Measurements from ENCODE around the gene ENTREP1.

DNA sequence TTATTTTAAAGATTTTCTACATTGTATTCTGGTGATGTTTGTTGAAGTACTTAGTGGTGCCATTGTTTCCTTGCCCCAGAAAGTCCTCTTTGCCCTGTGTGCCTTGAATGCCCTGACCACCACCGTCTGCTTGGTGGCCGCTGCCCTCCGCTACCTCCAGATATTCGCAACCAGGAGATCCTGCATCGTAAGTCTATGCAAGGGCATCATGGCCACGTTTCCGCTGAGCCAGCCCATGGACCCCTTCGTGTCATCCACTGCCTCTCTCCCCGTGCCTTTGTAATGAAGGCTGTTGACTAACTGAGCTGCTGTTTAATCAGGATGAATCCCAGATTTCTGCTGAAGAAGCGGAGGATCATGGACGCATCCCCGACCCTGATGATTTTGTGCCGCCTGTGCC, 52.3 kb downstream of the ENTREP1 start:
- TF ChIP-seq ZFP3 (CRISPR knock-in tag; IDR thresholded peaks at IDR 0.05) = no peak
- TF ChIP-seq ZFP30 (CRISPR knock-in tag; IDR thresholded peaks at IDR 0.05) = no peak
- TF ChIP-seq ZNF8 (CRISPR knock-in tag; IDR thresholded peaks at IDR 0.05) = no peak
- TF ChIP-seq, protein P1, sequence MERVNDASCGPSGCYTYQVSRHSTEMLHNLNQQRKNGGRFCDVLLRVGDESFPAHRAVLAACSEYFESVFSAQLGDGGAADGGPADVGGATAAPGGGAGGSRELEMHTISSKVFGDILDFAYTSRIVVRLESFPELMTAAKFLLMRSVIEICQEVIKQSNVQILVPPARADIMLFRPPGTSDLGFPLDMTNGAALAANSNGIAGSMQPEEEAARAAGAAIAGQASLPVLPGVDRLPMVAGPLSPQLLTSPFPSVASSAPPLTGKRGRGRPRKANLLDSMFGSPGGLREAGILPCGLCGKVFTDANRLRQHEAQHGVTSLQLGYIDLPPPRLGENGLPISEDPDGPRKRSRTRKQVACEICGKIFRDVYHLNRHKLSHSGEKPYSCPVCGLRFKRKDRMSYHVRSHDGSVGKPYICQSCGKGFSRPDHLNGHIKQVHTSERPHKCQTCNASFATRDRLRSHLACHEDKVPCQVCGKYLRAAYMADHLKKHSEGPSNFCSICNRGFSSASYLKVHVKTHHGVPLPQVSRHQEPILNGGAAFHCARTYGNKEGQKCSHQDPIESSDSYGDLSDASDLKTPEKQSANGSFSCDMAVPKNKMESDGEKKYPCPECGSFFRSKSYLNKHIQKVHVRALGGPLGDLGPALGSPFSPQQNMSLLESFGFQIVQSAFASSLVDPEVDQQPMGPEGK (CRISPR knock-in tag; IDR thresholded peaks at IDR 0.05; ENCODE audit: borderline replicate concordance) = no peak
- no peak for TF ChIP-seq OSR1 (CRISPR knock-in tag; IDR thresholded peaks at IDR 0.05)
- TF ChIP-seq CREB5 (CRISPR knock-in tag; IDR thresholded peaks at IDR 0.05; ENCODE audit: low read depth) = no peak
- TF ChIP-seq GLIS3 (CRISPR knock-in tag; IDR thresholded peaks at IDR 0.05) = no peak
- no peak for TF ChIP-seq SNAI2 (CRISPR knock-in tag; IDR thresholded peaks at IDR 0.05)
- no peak for TF ChIP-seq CSDC2 (CRISPR knock-in tag; IDR thresholded peaks at IDR 0.05)
